Measurements from ENCODE around the gene ACTA2. TPM values are rescaled to one million over a fixed set of nuclear protein-coding genes. Genes with fewer than 3 reads are reported as not detected.
A peak's percentile ranks its signal among the peaks of the same experiment; 100 is the strongest.
"Not testable (repeated sequence)": the region's sequence is repeated elsewhere in the genome, so short reads cannot be mapped to it uniquely, and the experiment has no call there.

ACTA2 gene
- polyA plus RNA-seq, 3 donors from 2014 or later: 6.9 to 36.2 (median 12.6) TPM

GRCh38 chr10:88936656-88937055 is 15.9 kb downstream of the ACTA2 start:
- H3K9me3 Mint-ChIP-seq: no peaks in the 10 kb centered on the region

GRCh38 chr10:88934900-88935672 is 17.5 kb downstream of the ACTA2 start:
- Mint-ChIP-seq H3K27ac (peak overlapping the region in 5 of 6 donors; percentile 15 to 74 (median 39)), H3K27me3 (ENCODE audit: low read depth in 3 of 3) (peaks cover 0 to 2% (median 1%) of the 10 kb centered on the region in 3 donors), H3K4me3 (peak overlapping the region; percentile 41 to 77 (median 64)), H3K9me3 (no peaks in the 10 kb centered on the region), H3K36me3 (peaks cover 0 to 12% (median 6%) of the 10 kb centered on the region in 3 donors), H3K4me1 (peaks cover 10 to 12% of the 10 kb centered on the region in 2 donors)
- DNase-seq: peak; percentile 56 to 72 (median 63)

More at GRCh38 chr10:88936656-88937055, 15.9 kb downstream of the ACTA2 start:
- Mint-ChIP-seq H3K4me1 (peaks cover 10 to 12% of the 10 kb centered on the region in 2 donors), H3K4me3 (no peak overlapping the region), H3K27ac (peak overlapping the region in 2 of 6 donors; percentile 31 to 41), H3K36me3 (peaks cover 0 to 16% (median 7%) of the 10 kb centered on the region in 3 donors), H3K27me3 (ENCODE audit: low read depth in 3 of 3) (peaks cover 0 to 2% (median 0%) of the 10 kb centered on the region in 3 donors)
- no peak for DNase-seq

- H3K27ac Mint-ChIP-seq: peak overlapping the region in 1 of 6 donors; percentile 28
- no peak for DNase-seq
- H3K27me3 Mint-ChIP-seq (ENCODE audit: low read depth in 3 of 3): peaks cover 0 to 2% (median 1%) of the 10 kb centered on the region in 3 donors
Observed at GRCh38 chr10:88933564-88933963, 19.0 kb downstream of the ACTA2 start.

GRCh38 chr10:88932539-88933256 is 19.9 kb downstream of the ACTA2 start:
- Mint-ChIP-seq H3K36me3 (peaks cover under 1 to 6% (median 3%) of the 10 kb centered on the region in 3 donors), H3K9me3 (no peaks in the 10 kb centered on the region), H3K4me3 (no peak overlapping the region), H3K27me3 (ENCODE audit: low read depth in 3 of 3) (peaks cover 0 to 2% (median 1%) of the 10 kb centered on the region in 3 donors), H3K27ac (no peak overlapping the region), H3K4me1 (peaks cover 10 to 12% of the 10 kb centered on the region in 2 donors)
- peak; percentile 30 to 35 (median 35) for DNase-seq

More at GRCh38 chr10:88933564-88933963, 19.0 kb downstream of the ACTA2 start:
- Mint-ChIP-seq H3K4me1 (peaks cover 10 to 12% of the 10 kb centered on the region in 2 donors), H3K9me3 (no peaks in the 10 kb centered on the region), H3K36me3 (peaks cover 0 to 6% (median 6%) of the 10 kb centered on the region in 3 donors), H3K4me3 (no peak overlapping the region)

- peaks cover 10 to 12% of the 10 kb centered on the region in 2 donors for H3K4me1 Mint-ChIP-seq
- not testable (repeated sequence) for H3K9me3 Mint-ChIP-seq; H3K27me3 Mint-ChIP-seq (ENCODE audit: low read depth in 3 of 3); H3K36me3 Mint-ChIP-seq; H3K27ac Mint-ChIP-seq; H3K4me3 Mint-ChIP-seq; DNase-seq
Observed at GRCh38 chr10:88932029-88932428, 20.5 kb downstream of the ACTA2 start.

- H3K4me3 Mint-ChIP-seq: no peak overlapping the region
- DNase-seq: no peak
- H3K36me3 Mint-ChIP-seq: peaks cover 3 to 11% (median 6%) of the 10 kb centered on the region in 3 donors
- H3K4me1 Mint-ChIP-seq: peaks cover 10 to 12% of the 10 kb centered on the region in 2 donors
- no peaks in the 10 kb centered on the region for H3K9me3 Mint-ChIP-seq
- peaks cover 0 to 2% (median 1%) of the 10 kb centered on the region in 3 donors for H3K27me3 Mint-ChIP-seq (ENCODE audit: low read depth in 3 of 3)
- H3K27ac Mint-ChIP-seq: peak overlapping the region in 2 of 6 donors; percentile 3 to 17
Observed at GRCh38 chr10:88931548-88931947, 21.0 kb downstream of the ACTA2 start.

- no peaks in the 10 kb centered on the region for H3K4me1 Mint-ChIP-seq
- H3K27ac Mint-ChIP-seq: no peak overlapping the region
- DNase-seq: no peak
- no peaks in the 10 kb centered on the region for H3K9me3 Mint-ChIP-seq
- peaks cover 0 to 1% (median 0%) of the 10 kb centered on the region in 3 donors for H3K27me3 Mint-ChIP-seq (ENCODE audit: low read depth in 3 of 3)
- H3K4me3 Mint-ChIP-seq: no peak overlapping the region
- H3K36me3 Mint-ChIP-seq: peaks cover 8 to 32% (median 9%) of the 10 kb centered on the region in 3 donors
Observed at GRCh38 chr10:88928254-88928653, 24.3 kb downstream of the ACTA2 start.

GRCh38 chr10:88927416-88927690 is 25.2 kb downstream of the ACTA2 start:
- Mint-ChIP-seq H3K27ac (no peak overlapping the region), H3K9me3 (no peaks in the 10 kb centered on the region), H3K4me1 (no peaks in the 10 kb centered on the region), H3K36me3 (peaks cover 8 to 39% (median 9%) of the 10 kb centered on the region in 3 donors), H3K4me3 (no peak overlapping the region), H3K27me3 (ENCODE audit: low read depth in 3 of 3) (peaks cover 0 to 1% (median 0%) of the 10 kb centered on the region in 3 donors)
- no peak for DNase-seq

GRCh38 chr10:88926566-88927415 is 25.8 kb downstream of the ACTA2 start:
- H3K9me3 Mint-ChIP-seq: no peaks in the 10 kb centered on the region
- H3K36me3 Mint-ChIP-seq: peaks cover 8 to 41% (median 9%) of the 10 kb centered on the region in 3 donors
- H3K4me1 Mint-ChIP-seq: no peaks in the 10 kb centered on the region
- no peak for DNase-seq
- no peak overlapping the region for H3K4me3 Mint-ChIP-seq
- peaks cover 0 to 1% (median 0%) of the 10 kb centered on the region in 3 donors for H3K27me3 Mint-ChIP-seq (ENCODE audit: low read depth in 3 of 3)
- no peak overlapping the region for H3K27ac Mint-ChIP-seq

- Mint-ChIP-seq H3K4me3 (no peak overlapping the region), H3K4me1 (no peaks in the 10 kb centered on the region), H3K9me3 (no peaks in the 10 kb centered on the region), H3K27ac (no peak overlapping the region), H3K27me3 (ENCODE audit: low read depth in 3 of 3) (no peaks in the 10 kb centered on the region), H3K36me3 (peaks cover 8 to 52% (median 24%) of the 10 kb centered on the region in 3 donors)
- no peak for DNase-seq
Observed at GRCh38 chr10:88923520-88923919, 29.1 kb downstream of the ACTA2 start.

- Mint-ChIP-seq H3K4me3 (no peak overlapping the region), H3K36me3 (peaks cover 5 to 57% (median 21%) of the 10 kb centered on the region in 3 donors), H3K27ac (no peak overlapping the region), H3K4me1 (no peaks in the 10 kb centered on the region), H3K9me3 (no peaks in the 10 kb centered on the region), H3K27me3 (ENCODE audit: low read depth in 3 of 3) (no peaks in the 10 kb centered on the region)
- DNase-seq: no peak
Observed at GRCh38 chr10:88922041-88922440, 30.5 kb downstream of the ACTA2 start.

- Mint-ChIP-seq H3K4me3 (no peak overlapping the region), H3K36me3 (peaks cover 5 to 51% (median 18%) of the 10 kb centered on the region in 3 donors)
Observed at GRCh38 chr10:88920986-88921593, 31.5 kb downstream of the ACTA2 start.

GRCh38 chr10:88920198-88920597 is 32.4 kb downstream of the ACTA2 start:
- Mint-ChIP-seq H3K4me3 (no peak overlapping the region), H3K9me3 (no peaks in the 10 kb centered on the region), H3K27ac (no peak overlapping the region), H3K36me3 (peaks cover 10 to 59% (median 18%) of the 10 kb centered on the region in 3 donors), H3K27me3 (ENCODE audit: low read depth in 3 of 3) (no peaks in the 10 kb centered on the region), H3K4me1 (no peaks in the 10 kb centered on the region)
- DNase-seq: no peak

More at GRCh38 chr10:88920986-88921593, 31.5 kb downstream of the ACTA2 start:
- DNase-seq: no peak
- no peaks in the 10 kb centered on the region for H3K4me1 Mint-ChIP-seq
- no peaks in the 10 kb centered on the region for H3K27me3 Mint-ChIP-seq (ENCODE audit: low read depth in 3 of 3)
- no peak overlapping the region for H3K27ac Mint-ChIP-seq
- H3K9me3 Mint-ChIP-seq: no peaks in the 10 kb centered on the region
